HepG2 (cell line): ENCODE results near the gene SLC2A10. TPM values are rescaled to one million over a fixed set of nuclear protein-coding genes. Genes with fewer than 3 reads are reported as not detected.

ENCODE experiments used
- ATAC-seq: fragments of 200-7000 bp; cut with Tn5 transposase; 3 replicates; pipeline ENCODE4 v1.9.1; 2020; ENCODE audit warnings: mild to moderate bottlenecking, moderate library complexity
- BruUV-seq: library from RNA; stranded (reverse); fragments of 400-500 nt; replicated peaks from 2 replicates; lab custom pipeline; 2021; lab: Mats Ljungman, UMichigan
- CTCF ChIA-PET: fragments of 300-600 bp; formaldehyde crosslinking; extraction: SDS; loops from one replicate; lab custom pipeline; 2021; ENCODE audit warnings: low total read pairs, inconsistent platforms, low intra/inter-chr PET ratio; lab: Yijun Ruan, JAX
- POLR2A ChIA-PET: fragments of 350-600 bp; sonication (Branson Sonifier 250); formaldehyde crosslinking; loops from one replicate; lab custom pipeline; 2020; ENCODE audit warnings: antibody characterized with exemption, inconsistent platforms; lab: Yijun Ruan, JAX
- DNase-seq: peaks from one replicate; pipeline ENCODE4 v3.0.0-alpha.2; 2015; ENCODE audit warnings: low spot score
- FAIRE-seq: peaks from 3 replicates; lab custom pipeline; 2011; peaks lifted over from hg19 to GRCh38; lab: Jason Lieb, UNC
- H2AFZ ChIP-seq: one replicate; pipeline ENCODE4 v1.6.1; 2011; ENCODE audit warnings: low read length, inconsistent platforms
- H3K27ac ChIP-seq: fragments of 300-600 bp; 3 replicates; pipeline ENCODE4 v1.8.0; 2011; ENCODE audit warnings: mixed run types, mild to moderate bottlenecking, mixed read lengths, low read length, inconsistent platforms; ENCODE audit not compliant: insufficient read depth; ENCODE audit errors: extremely low read length
- H3K27me3 ChIP-seq, 2 experiments: fragments of 200-600 bp in 1 of 2; 2 replicates in 1 of 2; 3 replicates in 1 of 2; pipeline versions ENCODE4 v1.6.0 to v1.8.0; 2011; ENCODE audit warnings: low read length in 2 of 2, mild to moderate bottlenecking in 2 of 2, moderate library complexity in 2 of 2, inconsistent platforms in 1 of 2; ENCODE audit not compliant: insufficient read depth in 2 of 2, control insufficient read depth in 1 of 2
- H3K36me3 ChIP-seq, 2 experiments: fragments of 200-600 bp in 1 of 2; replicated peaks in 1 of 2; 2 replicates in 1 of 2; 3 replicates in 1 of 2; pipeline versions ENCODE4 v1.5.1 to v1.8.0; 2011; ENCODE audit warnings: low read length in 2 of 2, inconsistent platforms in 1 of 2; ENCODE audit not compliant: insufficient read depth in 2 of 2, control insufficient read depth in 1 of 2
- H3K4me1 ChIP-seq: 2 replicates; pipeline ENCODE4 v1.5.1; 2012; ENCODE audit warnings: low read length, inconsistent platforms; ENCODE audit not compliant: insufficient read depth
- H3K4me2 ChIP-seq: 2 replicates; pipeline ENCODE4 v1.6.0; 2011; ENCODE audit warnings: low read depth, low read length, inconsistent platforms
- H3K4me3 ChIP-seq, 3 experiments: fragments of 200-600 bp in 1 of 3; sonication (generic), shearing (Covaris generic) in 1 of 3; replicated peaks in 1 of 3; 2 replicates each; pipeline ENCODE4 v1.5.1; 2011 to 2016; ENCODE audit warnings: low read length in 3 of 3, inconsistent platforms in 2 of 3, low read depth in 2 of 3, mild to moderate bottlenecking in 2 of 3, control low read depth in 1 of 3, mixed read lengths in 1 of 3; ENCODE audit not compliant: insufficient read depth in 1 of 3
- H3K79me2 ChIP-seq: one replicate; pipeline ENCODE4 v1.6.1; 2011; ENCODE audit warnings: low read length, inconsistent platforms; ENCODE audit not compliant: insufficient read depth
- H3K9ac ChIP-seq: 2 replicates; pipeline ENCODE4 v1.6.0; 2011; ENCODE audit warnings: mild to moderate bottlenecking, low read depth, low read length, inconsistent platforms; ENCODE audit not compliant: insufficient read depth
- H3K9me3 ChIP-seq: 2 replicates; pipeline ENCODE4 v1.5.1; 2012; ENCODE audit warnings: mild to moderate bottlenecking, low read length
- H4K20me1 ChIP-seq: 2 replicates; pipeline ENCODE4 v1.6.0; 2011; ENCODE audit warnings: inconsistent platforms, mild to moderate bottlenecking, low read length, moderate library complexity; ENCODE audit not compliant: insufficient read depth
- CENPX ChIP-seq: sonication (generic); formaldehyde crosslinking; IDR thresholded peaks from 2 replicates; pipeline ENCODE4 v1.9.0; 2021; ENCODE audit warnings: mild to moderate bottlenecking, missing genetic modification reagents, moderate library complexity
- NCOA2 ChIP-seq: sonication (generic); formaldehyde crosslinking; IDR thresholded peaks from 2 replicates; pipeline ENCODE4 v1.8.0; 2022; ENCODE audit warnings: inconsistent platforms
- SSRP1 ChIP-seq: IDR thresholded peaks from 2 replicates; pipeline ENCODE4 v1.6.1; 2016; ENCODE audit warnings: control low read depth
- ZNF629 ChIP-seq: sonication (generic); formaldehyde crosslinking; conservative IDR thresholded peaks from 2 replicates; pipeline ENCODE4 v1.5.0; 2020; ENCODE audit warnings: missing genetic modification reagents
- ZNF7 ChIP-seq: IDR thresholded peaks from 2 replicates; pipeline ENCODE4 v1.6.1; 2016; ENCODE audit warnings: missing biosample characterization, missing genetic modification reagents
- WGBS: methylation state at CpG from one replicate; pipeline ENCODE4 v1.1.6; 2017; ENCODE audit warnings: low lambda C conversion rate; 5-methylcytosine and 5-hydroxymethylcytosine counted together
- in situ Hi-C: cut with HindIII; loops from 2 replicates; pipeline ENCODE4 v1.10.0; 2017; ENCODE audit warnings: low pct_unique_long_range_greater_than_20kb; ENCODE audit not compliant: extremely low pct_ligation_motif_present
- intact Hi-C: fragments of 100-400 bp; cut with micrococcal nuclease; formaldehyde crosslinking; loops from one replicate; pipeline ENCODE4 v1.10.0; 2022; ENCODE audit not compliant: unreplicated experiment
- polyA plus RNA-seq, 8 experiments: library from polyadenylated mRNA; depleted of rRNA in 3 of 8; stranded (reverse) in 7 of 8; unstranded in 1 of 8; fragments of >200 nt; fragmentation: Illumina TruSeq in 4 of 8; extraction: Trizol in 4 of 8; gene quantifications; 2 replicates each; pipeline versions ENCODE4 v1.2.1 to v1.2.3, GENCODE V29; 2011 to 2016; ENCODE audit warnings: low read depth in 4 of 8, missing spikeins in 1 of 8, mixed read lengths in 1 of 8; ENCODE audit not compliant: insufficient read depth in 1 of 8
- total RNA-seq, 5 experiments: library from RNA; depleted of rRNA; stranded (reverse); fragments of >200 nt; fragmentation: Illumina TruSeq; extraction: Trizol; gene quantifications; 2 replicates each; pipeline ENCODE4 v1.2.3, GENCODE V29; 2016; ENCODE audit warnings: low read depth in 1 of 5

The SLC2A10 gene
- total and polyA plus RNA-seq, 2 of the 13 experiments (the other 11 are each of a cell fraction or from before 2014, with no cell fraction given), result 16.0 to 18.4 TPM

DNA sequence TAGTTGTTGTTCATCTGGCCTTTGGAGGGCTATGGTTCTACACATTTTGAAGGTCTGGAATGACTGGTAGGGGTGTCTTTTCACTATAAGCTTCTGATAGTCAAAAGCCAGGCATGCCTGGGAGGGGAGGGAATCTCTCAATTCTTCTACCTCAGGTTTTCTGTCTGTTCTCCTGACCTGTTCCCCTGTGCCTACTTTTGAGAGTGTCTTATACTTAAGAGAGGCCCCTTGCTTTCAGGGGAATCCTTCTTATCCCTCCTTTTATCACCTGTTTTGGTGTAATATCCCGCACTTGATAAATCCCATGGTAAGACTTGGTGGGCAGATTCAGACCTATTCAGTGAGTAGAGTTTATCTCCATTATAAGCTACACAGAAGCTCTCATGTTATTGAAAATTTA, 47.8 kb upstream of the SLC2A10 start:
- no peak for ATAC-seq
- Histone ChIP-seq H3K9me3 (peaks cover 6% of the 10 kb centered on the region), H3K36me3 (no peaks in the 10 kb centered on the region), H3K27me3 (no peaks in the 10 kb centered on the region), H3K27ac (no peak overlapping the region), H3K4me2 (no peak overlapping the region), H4K20me1 (no peaks in the 10 kb centered on the region), H3K4me1 (peaks cover 57% of the 10 kb centered on the region), H3K79me2 (no peaks in the 10 kb centered on the region), H3K9ac (no peak overlapping the region), H3K4me3 (no peak overlapping the region), H2AFZ (no peak overlapping the region)
- ChIA-PET POLR2A (interaction anchor here (1.4 to 2.2 kb wide), 3 partner anchors 10 to 12 kb away, joined by 4 to 5 read pairs (median 4); no protein-coding TSS in a partner anchor), CTCF (no interaction called here)
- no peak for DNase-seq
- BruUV-seq, result no TSS peak
- intact Hi-C loops, result no loop called here
- 95% methylated on average over 1 of the region's 1 CpG for WGBS
- TF ChIP-seq SSRP1 (CRISPR knock-in tag) (no peak), ZNF7 (CRISPR knock-in tag) (peak; percentile 93)
- in situ Hi-C loops, result no loop called here
- FAIRE-seq, result no peak

- Histone ChIP-seq H3K27ac (no peak overlapping the region), H3K36me3 (no peaks in the 10 kb centered on the region), H3K4me3 (no peak overlapping the region), H3K9me3 (peaks cover 9% of the 10 kb centered on the region), H3K4me1 (peaks cover 70% of the 10 kb centered on the region), H4K20me1 (no peaks in the 10 kb centered on the region), H3K79me2 (no peaks in the 10 kb centered on the region), H3K4me2 (no peak overlapping the region), H2AFZ (no peak overlapping the region), H3K9ac (no peak overlapping the region), H3K27me3 (no peaks in the 10 kb centered on the region)
- TF ChIP-seq CENPX (CRISPR knock-in tag), result no peak
- peak; percentile 63 for TF ChIP-seq ZNF629 (CRISPR knock-in tag)
- no peak for TF ChIP-seq NCOA2 (CRISPR knock-in tag)
- no peak for ATAC-seq
- FAIRE-seq, result no peak
- WGBS, result 99% methylated on average over 3 of the region's 3 CpGs
- BruUV-seq, result no TSS peak
- POLR2A ChIA-PET, result interaction anchor here (0.9 to 2.2 kb wide), 5 partner anchors 10 to 57 kb away, joined by 3 to 5 read pairs (median 4); partner anchors contain the start of gene SLC13A3
- CTCF ChIA-PET, result no interaction called here
- intact Hi-C loops (no loop called here), in situ Hi-C loops (no loop called here)
- no peak for DNase-seq
Measured at GRCh38 chr20:46663531-46663930, 45.9 kb upstream of the SLC2A10 start.
